ENCODE results near the gene WWOX. TPM values are rescaled to one million over a fixed set of nuclear protein-coding genes. Genes with fewer than 3 reads are reported as not detected.

Gene WWOX
- total and polyA plus RNA-seq, 2 of the 4 experiments (the other 2 are of a cell fraction), result 2.7 to 5.4 TPM

DNA sequence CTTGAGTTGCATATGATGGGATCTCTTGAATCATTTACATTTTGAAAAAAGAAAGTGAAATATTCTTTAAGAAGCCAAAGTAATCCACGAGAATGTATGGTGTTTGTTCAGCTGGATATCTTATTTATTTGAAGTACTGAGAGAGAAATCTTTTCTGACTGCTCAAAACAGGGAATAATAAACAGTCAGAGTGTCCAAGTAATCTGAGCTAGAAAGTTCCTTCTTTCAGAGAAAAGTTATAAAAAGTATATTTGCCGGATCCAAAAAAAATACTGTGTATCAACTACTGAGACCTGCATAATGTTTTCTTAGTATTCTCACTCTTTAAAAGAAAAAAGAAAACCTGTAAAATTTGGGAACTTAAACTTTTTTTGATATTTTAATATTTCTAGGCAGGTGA lies 350.8 kb downstream of the WWOX start:
- Histone ChIP-seq H3K4me1 (ENCODE audit: control insufficient read depth, insufficient read depth, low read length) (no peaks in the 10 kb centered on the region), H3K14ac (replicated peaks; ENCODE audit: low read depth, low read length) (no peak overlapping the region), H3K9ac (ENCODE audit: low read depth, low read length) (no peak overlapping the region), H2BK15ac (ENCODE audit: low read depth, low read length) (no peak overlapping the region), H2AK5ac (ENCODE audit: low read depth, low read length) (no peak overlapping the region), H2AK9ac (replicated peaks; ENCODE audit: low read depth, low read length, poor library complexity) (no peak overlapping the region), H4K8ac (ENCODE audit: low read depth in 2 of 2, low read length in 2 of 2) (no peak overlapping the region), H3K36me3 (ENCODE audit: control insufficient read depth, insufficient read depth, low read length) (no peaks in the 10 kb centered on the region), H2BK120ac (ENCODE audit: low read depth, low read length) (no peak overlapping the region), H3K23ac (ENCODE audit: low read depth, low read length) (no peak overlapping the region), H3K56ac (ENCODE audit: extremely low read depth, insufficient read depth, low read length) (no peak overlapping the region), H3K4me2 (ENCODE audit: low read depth, low read length) (no peak overlapping the region), H3K18ac (ENCODE audit: low read depth, low read length) (no peak overlapping the region), H3K27me3 (ENCODE audit: control insufficient read depth, insufficient read depth, low read length) (no peaks in the 10 kb centered on the region), H4K5ac (ENCODE audit: low read depth, low read length) (no peak overlapping the region), H3K9me3 (ENCODE audit: control insufficient read depth, insufficient read depth, low read length) (peaks cover 6% of the 10 kb centered on the region), H2BK20ac (ENCODE audit: low read depth, low read length) (no peak overlapping the region), H3K9me1 (ENCODE audit: insufficient read depth, low read length) (no peaks in the 10 kb centered on the region), H3K27ac (ENCODE audit: insufficient read depth, low read length) (no peak overlapping the region), H2AFZ (replicated peaks; ENCODE audit: low read length, poor library complexity) (no peak overlapping the region), H3K4ac (ENCODE audit: low read depth, low read length) (no peak overlapping the region), H3K79me1 (ENCODE audit: low read depth in 1 of 2, low read length in 2 of 2) (no peaks in the 10 kb centered on the region), H2BK5ac (ENCODE audit: low read depth, low read length, poor library complexity, severe bottlenecking) (no peak overlapping the region), H3K4me3 (ENCODE audit: insufficient read depth, low read depth, low read length) (no peak overlapping the region), H4K91ac (ENCODE audit: insufficient read depth, low read depth, low read length) (no peak overlapping the region), H4K20me1 (ENCODE audit: insufficient read depth, low read length) (no peaks in the 10 kb centered on the region)
- intact Hi-C loops (cut with micrococcal nuclease) (no loop called here), dilution Hi-C loops (cut with HindIII; ENCODE audit: low sequenced_read_pairs, unreplicated experiment) (no loop called here), in situ Hi-C loops (cut with MboI; ENCODE audit: low sequenced_read_pairs) (no loop called here)
- WGBS, 2 experiments (ENCODE audit: extremely low coverage in 2 of 2, insufficient read length in 1 of 2), result no CpG with 5 or more reads among the region's 2 CpGs
- no peak for ATAC-seq (ENCODE audit: low read depth)
- TF ChIP-seq, protein P1, sequence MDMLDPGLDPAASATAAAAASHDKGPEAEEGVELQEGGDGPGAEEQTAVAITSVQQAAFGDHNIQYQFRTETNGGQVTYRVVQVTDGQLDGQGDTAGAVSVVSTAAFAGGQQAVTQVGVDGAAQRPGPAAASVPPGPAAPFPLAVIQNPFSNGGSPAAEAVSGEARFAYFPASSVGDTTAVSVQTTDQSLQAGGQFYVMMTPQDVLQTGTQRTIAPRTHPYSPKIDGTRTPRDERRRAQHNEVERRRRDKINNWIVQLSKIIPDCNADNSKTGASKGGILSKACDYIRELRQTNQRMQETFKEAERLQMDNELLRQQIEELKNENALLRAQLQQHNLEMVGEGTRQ (IDR thresholded peaks at IDR 0.05; ENCODE audit: low read depth, low read length), result no peak
- TF ChIP-seq, protein P2, sequence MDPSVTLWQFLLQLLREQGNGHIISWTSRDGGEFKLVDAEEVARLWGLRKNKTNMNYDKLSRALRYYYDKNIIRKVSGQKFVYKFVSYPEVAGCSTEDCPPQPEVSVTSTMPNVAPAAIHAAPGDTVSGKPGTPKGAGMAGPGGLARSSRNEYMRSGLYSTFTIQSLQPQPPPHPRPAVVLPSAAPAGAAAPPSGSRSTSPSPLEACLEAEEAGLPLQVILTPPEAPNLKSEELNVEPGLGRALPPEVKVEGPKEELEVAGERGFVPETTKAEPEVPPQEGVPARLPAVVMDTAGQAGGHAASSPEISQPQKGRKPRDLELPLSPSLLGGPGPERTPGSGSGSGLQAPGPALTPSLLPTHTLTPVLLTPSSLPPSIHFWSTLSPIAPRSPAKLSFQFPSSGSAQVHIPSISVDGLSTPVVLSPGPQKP (IDR thresholded peaks at IDR 0.05; ENCODE audit: borderline replicate concordance, low read depth, low read length), result no peak
- TF ChIP-seq NFE2L2 (IDR thresholded peaks at IDR 0.05; ENCODE audit: low read depth, low read length), result no peak
- TF ChIP-seq RCOR1 (IDR thresholded peaks at IDR 0.05; ENCODE audit: insufficient replicate concordance, low read length), result no peak
- no peak for TF ChIP-seq CHD1 (IDR thresholded peaks at IDR 0.05; ENCODE audit: low read depth, low read length)
- TF ChIP-seq SMC3 (IDR thresholded peaks at IDR 0.05; ENCODE audit: low read depth, low read length), result no peak
- no peak for TF ChIP-seq MAZ (IDR thresholded peaks at IDR 0.05; ENCODE audit: borderline replicate concordance, low read depth, low read length)
- no peak for TF ChIP-seq POLR2A (IDR thresholded peaks at IDR 0.05; ENCODE audit: low read depth, low read length)
- CTCF ChIA-PET, result no interaction called here
- POLR2A ChIA-PET (ENCODE audit: unreplicated experiment), result no interaction called here
- no peak for DNase-seq
- no TSS peak for BruUV-seq (replicated peaks)
